Astrocyte of the cerebellum (primary cell): ENCODE results near the gene GRAMD4.

Source experiments
- DNase-seq: peaks from one replicate; pipeline ENCODE4 v3.0.0-alpha.2; 2011; ENCODE audit warnings: low read depth
- H3K4me3 ChIP-seq: 2 replicates; pipeline ENCODE4 v1.5.1; 2011; ENCODE audit warnings: mild to moderate bottlenecking, low read depth, low read length, moderate library complexity
- in situ Hi-C: cut with HindIII; loops from 2 replicates; pipeline ENCODE4 v1.10.0; 2017; ENCODE audit warnings: low sequenced_read_pairs
- TF ChIP-seq, protein P1 (sequence below): IDR thresholded peaks from 2 replicates; pipeline ENCODE4 v1.5.1; 2012; ENCODE audit warnings: low read length, low read depth, moderate library complexity, mild to moderate bottlenecking; ENCODE audit errors: missing control alignments

GRAMD4 gene, protein sequence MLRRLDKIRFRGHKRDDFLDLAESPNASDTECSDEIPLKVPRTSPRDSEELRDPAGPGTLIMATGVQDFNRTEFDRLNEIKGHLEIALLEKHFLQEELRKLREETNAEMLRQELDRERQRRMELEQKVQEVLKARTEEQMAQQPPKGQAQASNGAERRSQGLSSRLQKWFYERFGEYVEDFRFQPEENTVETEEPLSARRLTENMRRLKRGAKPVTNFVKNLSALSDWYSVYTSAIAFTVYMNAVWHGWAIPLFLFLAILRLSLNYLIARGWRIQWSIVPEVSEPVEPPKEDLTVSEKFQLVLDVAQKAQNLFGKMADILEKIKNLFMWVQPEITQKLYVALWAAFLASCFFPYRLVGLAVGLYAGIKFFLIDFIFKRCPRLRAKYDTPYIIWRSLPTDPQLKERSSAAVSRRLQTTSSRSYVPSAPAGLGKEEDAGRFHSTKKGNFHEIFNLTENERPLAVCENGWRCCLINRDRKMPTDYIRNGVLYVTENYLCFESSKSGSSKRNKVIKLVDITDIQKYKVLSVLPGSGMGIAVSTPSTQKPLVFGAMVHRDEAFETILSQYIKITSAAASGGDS

DNA sequence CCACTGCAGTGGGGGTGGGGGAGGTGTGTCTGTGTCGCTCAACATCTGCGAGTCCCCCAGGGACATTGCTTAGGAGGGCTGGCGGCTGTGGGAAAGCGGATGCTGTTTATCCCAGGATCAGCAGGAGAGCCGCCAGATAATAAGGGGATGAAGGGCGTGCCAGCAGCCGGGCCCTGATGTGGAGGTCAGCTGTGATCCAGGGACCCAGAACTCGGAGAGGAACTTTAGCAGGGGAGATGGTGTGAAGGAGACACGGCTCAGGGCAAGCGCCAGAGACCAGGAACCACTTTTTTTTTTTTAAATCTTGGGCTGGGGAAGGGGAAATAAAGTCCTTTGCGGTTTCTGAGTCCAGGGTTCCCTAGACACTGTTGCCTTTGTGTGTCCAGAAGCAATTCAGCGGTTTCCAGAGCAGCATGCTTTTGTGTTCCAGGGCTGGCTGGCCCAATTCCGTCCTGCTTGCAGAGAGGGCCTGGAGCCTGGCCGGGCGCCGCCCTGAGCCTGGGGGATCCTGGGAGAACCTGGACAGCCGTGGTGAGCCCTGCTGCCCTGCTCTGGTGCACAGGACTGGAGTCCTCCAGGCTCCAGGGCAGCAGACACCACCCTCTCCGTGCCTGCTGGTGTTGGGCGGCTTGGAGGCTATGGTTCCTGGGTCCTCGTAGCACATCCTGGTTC lies at the start of gene GRAMD4:
Gene GRAMD4, plus strand, starts transcription at position 557 of the 672 bp plus-strand sequence. CDS start 6,414 bp downstream, outside the sequence.
- TF ChIP-seq, protein P1, sequence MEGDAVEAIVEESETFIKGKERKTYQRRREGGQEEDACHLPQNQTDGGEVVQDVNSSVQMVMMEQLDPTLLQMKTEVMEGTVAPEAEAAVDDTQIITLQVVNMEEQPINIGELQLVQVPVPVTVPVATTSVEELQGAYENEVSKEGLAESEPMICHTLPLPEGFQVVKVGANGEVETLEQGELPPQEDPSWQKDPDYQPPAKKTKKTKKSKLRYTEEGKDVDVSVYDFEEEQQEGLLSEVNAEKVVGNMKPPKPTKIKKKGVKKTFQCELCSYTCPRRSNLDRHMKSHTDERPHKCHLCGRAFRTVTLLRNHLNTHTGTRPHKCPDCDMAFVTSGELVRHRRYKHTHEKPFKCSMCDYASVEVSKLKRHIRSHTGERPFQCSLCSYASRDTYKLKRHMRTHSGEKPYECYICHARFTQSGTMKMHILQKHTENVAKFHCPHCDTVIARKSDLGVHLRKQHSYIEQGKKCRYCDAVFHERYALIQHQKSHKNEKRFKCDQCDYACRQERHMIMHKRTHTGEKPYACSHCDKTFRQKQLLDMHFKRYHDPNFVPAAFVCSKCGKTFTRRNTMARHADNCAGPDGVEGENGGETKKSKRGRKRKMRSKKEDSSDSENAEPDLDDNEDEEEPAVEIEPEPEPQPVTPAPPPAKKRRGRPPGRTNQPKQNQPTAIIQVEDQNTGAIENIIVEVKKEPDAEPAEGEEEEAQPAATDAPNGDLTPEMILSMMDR, result no peak
- H3K4me3 ChIP-seq, result no peak within 1 kb of the TSS
- in situ Hi-C loops, result no loop called here
- peak; percentile 64 for DNase-seq

DNA sequence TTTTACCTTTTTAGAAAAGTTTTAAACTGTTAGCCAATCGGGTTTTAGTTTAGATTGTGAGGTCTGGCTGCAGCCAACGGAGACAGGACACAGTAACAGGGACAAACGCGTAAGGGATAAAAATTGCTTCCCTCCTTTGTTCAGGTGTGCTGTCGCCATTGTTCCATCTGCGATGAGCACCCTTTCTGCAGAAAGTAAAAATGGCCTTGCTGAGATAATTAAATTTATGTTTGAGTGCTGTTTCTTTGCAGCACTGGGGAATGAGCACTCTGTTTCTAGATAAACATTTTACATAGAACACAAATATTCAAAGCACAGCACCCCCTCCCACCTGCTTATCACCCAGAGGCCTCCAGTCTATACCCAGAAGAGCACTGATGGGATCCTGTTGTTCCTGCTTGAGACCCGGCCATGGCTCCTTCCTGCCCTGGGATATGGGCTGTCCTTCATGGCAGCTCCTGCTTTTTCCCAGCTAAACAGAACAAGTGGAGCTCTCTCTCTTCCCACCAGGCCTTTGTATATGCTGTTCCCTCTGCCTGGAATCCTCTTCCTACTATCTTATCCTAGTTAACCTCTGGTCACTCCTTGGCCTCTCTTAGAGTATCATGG lies 48.4 kb upstream of the GRAMD4 start:
- TF ChIP-seq, protein P1, result no peak
- no peak overlapping the region for H3K4me3 ChIP-seq
- DNase-seq, result no peak
- in situ Hi-C loops, result no loop called here

DNA sequence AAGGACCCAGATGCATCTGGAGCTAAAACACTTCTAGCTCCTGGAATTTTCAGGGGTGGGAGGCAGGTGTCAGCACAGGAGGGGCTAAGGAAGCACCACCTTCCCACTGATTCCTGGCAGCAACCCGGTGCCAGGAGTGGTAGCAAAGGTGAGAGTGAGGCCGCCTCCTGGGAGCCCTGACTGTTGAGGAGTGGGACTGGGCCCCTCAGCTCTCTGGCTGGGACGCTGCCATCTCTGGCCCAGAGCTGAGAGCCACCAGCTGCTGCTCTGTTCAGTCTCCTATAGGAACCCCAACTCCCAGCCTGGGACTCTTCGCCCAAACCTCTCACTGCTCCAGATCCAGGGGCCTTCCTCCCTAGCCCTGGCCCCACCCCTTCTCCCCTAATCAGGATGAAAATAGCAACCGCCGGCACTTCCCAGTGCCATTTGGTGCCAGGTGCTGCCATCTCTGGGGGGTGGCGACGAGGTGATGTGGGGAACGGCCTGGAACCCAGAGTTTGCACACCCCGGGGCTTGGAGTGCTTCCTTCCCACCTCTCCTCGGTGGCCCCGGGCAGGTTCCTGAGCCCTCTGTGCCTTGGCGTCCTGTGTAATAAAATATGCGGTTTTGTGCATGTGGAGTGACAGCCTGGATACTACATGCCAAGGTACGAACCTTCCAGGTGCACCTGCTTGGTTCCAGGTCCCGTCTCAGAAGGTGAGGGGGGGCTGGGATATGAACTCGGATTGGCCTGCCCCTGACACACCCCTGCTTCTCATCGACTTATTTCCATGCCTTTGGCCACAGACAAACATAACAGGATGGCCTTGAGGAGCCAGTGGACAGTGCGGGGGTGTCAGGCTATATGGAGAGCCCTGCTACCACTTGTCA lies 47.0 kb upstream of the GRAMD4 start:
- H3K4me3 ChIP-seq, result no peak overlapping the region
- no peak for DNase-seq
- in situ Hi-C loops, result no loop called here
- TF ChIP-seq, protein P1, result no peak

DNA sequence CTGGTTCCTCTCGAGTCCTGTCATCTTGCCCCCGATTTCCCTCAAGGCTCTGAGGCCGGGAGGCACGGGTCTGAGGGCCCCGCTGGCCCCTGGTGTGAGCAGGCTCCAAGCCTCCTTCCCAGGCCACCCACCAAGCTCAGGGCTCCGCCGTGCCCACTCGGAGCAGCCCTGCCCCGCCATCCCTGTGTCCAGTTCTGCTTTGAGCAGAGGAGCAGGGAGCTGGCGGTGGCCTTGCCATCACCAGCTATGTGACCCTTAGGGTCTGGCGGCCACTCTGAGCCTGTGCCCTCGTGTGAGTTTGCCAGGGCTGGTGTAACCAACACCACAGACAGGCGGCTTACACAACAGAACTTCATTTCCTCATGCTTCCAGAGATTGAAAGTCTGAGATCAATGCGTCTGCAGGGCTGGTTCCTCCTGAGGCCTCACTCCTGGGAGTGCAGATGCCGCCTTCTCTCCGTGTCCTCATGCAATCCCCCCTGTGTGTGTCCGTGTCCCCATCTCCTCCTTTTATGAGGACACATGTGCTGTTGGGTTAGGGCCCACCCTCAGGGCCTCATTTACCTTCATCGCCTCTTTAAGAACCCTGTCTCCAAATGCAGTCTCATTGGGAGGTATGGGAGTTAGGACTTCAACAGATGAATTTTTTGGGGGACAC lies 46.3 kb upstream of the GRAMD4 start:
- no peak for DNase-seq
- TF ChIP-seq, protein P1, result no peak
- H3K4me3 ChIP-seq, result no peak overlapping the region
- in situ Hi-C loops, result no loop called here

DNA sequence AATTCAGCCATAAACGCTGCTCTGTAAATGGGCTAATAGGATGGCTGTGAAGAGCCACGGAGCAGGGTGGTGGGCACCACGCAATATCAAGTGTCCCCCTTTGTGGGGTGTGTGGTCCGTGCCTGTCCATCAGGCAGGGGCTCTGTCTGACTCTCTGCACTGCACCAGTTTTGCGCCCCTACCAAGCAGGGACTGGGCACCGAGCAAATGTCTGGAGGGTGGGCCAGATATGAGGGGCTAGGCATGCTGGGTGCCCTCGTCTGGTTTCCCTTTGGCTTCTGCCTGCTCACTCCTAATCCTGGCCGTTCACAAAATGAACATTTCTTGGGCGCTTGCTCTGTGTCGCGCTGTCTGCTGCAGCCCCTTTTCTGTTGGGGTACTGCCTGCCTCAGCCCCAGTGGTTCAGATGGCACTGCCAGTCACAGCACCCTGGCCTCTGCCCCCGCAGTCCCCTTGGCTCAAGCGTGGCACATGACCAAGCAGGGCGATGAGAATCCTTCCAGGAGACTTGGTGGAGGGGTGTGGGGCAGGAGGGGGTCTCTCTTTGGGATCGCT lies 45.7 kb upstream of the GRAMD4 start:
- in situ Hi-C loops, result no loop called here
- no peak for DNase-seq
- H3K4me3 ChIP-seq, result no peak overlapping the region
- TF ChIP-seq, protein P1, result no peak
